ENCODE data around the gene FFAR3. TPM values are rescaled to one million over a fixed set of nuclear protein-coding genes. Genes with fewer than 3 reads are reported as not detected.

FFAR3 gene
- total RNA-seq, 2 donors from 2014 or later, result not detected

DNA sequence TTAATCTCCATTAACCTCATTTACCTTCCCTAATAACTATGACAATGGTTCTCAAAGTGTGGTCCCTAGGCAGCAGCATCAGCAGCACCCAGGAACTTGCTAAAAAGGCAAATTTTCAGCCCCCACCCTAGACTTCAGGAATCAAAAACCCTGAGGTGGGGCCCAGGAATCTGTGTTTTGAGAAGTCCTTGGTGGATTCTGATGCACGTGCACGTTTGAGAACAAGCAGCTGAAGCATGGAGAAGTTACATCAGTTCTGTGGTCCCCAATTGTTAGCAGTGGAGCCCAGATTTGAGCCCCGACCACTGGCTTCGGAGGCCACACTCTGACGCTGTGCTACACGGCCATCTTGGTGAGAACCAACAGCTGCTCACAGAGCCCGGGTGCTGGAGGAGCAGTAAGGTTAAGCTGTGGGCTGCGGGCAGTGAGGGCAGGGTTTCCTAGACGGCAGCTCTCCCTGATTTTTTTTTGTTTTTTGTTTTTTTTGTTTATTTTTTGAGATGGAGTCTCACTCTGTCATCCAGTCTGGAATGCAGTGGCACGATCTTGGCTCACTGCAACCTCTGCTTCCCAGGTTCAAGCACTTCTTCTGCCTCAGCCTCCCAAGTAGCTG is 43.3 kb upstream of the FFAR3 start:
- WGBS, 2 donors, result 71 to 73% methylated on average over 9 to 10 of the region's 10 CpGs
- H3K4me3 ChIP-seq, result no peak overlapping the region
- H3K36me3 ChIP-seq (replicated peaks in 1 of 2; ENCODE audit: insufficient read depth in 1 of 2, low read depth in 2 of 2), result no peaks in the 10 kb centered on the region
- ATAC-seq (no peak), DNase-seq (no peak)
- TF ChIP-seq CTCF (IDR thresholded peaks at IDR 0.05) (no peak), POLR2A (IDR thresholded peaks at IDR 0.05) (no peak)
- H3K27me3 ChIP-seq, result no peaks in the 10 kb centered on the region
- no peak overlapping the region for H3K27ac ChIP-seq
- intact Hi-C loops (cut with DNase I), result no loop called here
- H3K4me1 ChIP-seq, result peaks cover 4% of the 10 kb centered on the region
- no peaks in the 10 kb centered on the region for H3K9me3 ChIP-seq

- Histone ChIP-seq H3K4me3 (no peak overlapping the region), H3K27me3 (no peaks in the 10 kb centered on the region), H3K36me3 (replicated peaks in 1 of 2; ENCODE audit: insufficient read depth in 1 of 2, low read depth in 2 of 2) (no peaks in the 10 kb centered on the region), H3K9me3 (no peaks in the 10 kb centered on the region), H3K27ac (no peak overlapping the region), H3K4me1 (no peaks in the 10 kb centered on the region)
- TF ChIP-seq CTCF (IDR thresholded peaks at IDR 0.05) (no peak), POLR2A (IDR thresholded peaks at IDR 0.05) (no peak)
- WGBS, 2 donors, result 81 to 83% methylated on average over 6 to 9 of the region's 9 CpGs
- ATAC-seq (no peak), DNase-seq (no peak)
- intact Hi-C loops (cut with DNase I), result no loop called here
Measured at GRCh38 chr19:35315883-35316282, 42.4 kb upstream of the FFAR3 start.

- Histone ChIP-seq H3K4me1 (no peaks in the 10 kb centered on the region), H3K9me3 (no peaks in the 10 kb centered on the region), H3K4me3 (no peak overlapping the region), H3K27ac (no peak overlapping the region), H3K27me3 (no peaks in the 10 kb centered on the region), H3K36me3 (replicated peaks in 1 of 2; ENCODE audit: insufficient read depth in 1 of 2, low read depth in 2 of 2) (no peaks in the 10 kb centered on the region)
- TF ChIP-seq CTCF (IDR thresholded peaks at IDR 0.05), result no peak
- TF ChIP-seq POLR2A (IDR thresholded peaks at IDR 0.05), result no peak
- intact Hi-C loops (cut with DNase I), result no loop called here
- WGBS, 2 donors, result 70 to 84% methylated on average over 7 to 9 of the region's 9 CpGs
- ATAC-seq (no peak), DNase-seq (no peak)
Measured at GRCh38 chr19:35316560-35316959, 41.7 kb upstream of the FFAR3 start.

DNA sequence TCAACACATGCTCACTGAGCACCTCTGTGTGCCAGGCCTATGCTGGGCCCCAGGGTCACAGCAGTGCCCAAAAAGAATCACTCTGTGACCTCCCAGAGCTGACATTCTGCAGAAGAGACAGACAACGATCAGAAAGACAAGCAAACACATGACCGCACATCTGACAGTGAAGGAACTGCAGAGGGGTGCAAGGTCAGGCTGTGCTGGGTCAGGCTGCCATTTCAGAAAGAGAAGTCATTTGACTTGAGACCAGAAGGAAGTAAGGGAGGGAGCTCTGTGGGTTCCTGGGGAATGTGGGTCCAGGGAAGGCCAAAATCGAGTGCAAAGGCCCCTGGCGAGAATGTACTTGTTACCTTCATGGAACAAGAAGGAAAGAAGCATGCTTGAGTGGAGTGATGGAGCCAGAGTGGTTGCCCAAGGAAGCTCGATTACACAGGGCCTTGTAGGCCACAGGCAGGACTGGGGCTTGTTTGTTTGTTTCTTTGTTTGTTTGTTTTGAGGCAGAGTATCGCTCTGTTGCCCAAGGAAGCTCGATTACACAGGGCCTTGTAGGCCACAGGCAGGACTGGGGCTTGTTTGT is 40.7 kb upstream of the FFAR3 start:
- TF ChIP-seq CTCF (IDR thresholded peaks at IDR 0.05) (no peak), POLR2A (IDR thresholded peaks at IDR 0.05) (no peak)
- Histone ChIP-seq H3K36me3 (replicated peaks in 1 of 2; ENCODE audit: insufficient read depth in 1 of 2, low read depth in 2 of 2) (no peaks in the 10 kb centered on the region), H3K4me3 (no peak overlapping the region), H3K9me3 (no peaks in the 10 kb centered on the region), H3K27me3 (no peaks in the 10 kb centered on the region), H3K4me1 (no peaks in the 10 kb centered on the region), H3K27ac (peak overlapping the region in 1 of 4 donors; percentile 26)
- intact Hi-C loops (cut with DNase I), result no loop called here
- peak in 1 of 4 donors; percentile 28 for DNase-seq
- no peak for ATAC-seq
- 60 to 84% methylated on average over 7 of the region's 7 CpGs for WGBS, 2 donors

All from body of pancreas (tissue), 4 donors.